ENCODE data around the gene DTNB.

Gene DTNB

GRCh38 chr2:25492726-25493125, 180.7 kb downstream of the DTNB start:
- no peak for DNase-seq

- no peak for DNase-seq
Observed at GRCh38 chr2:25491966-25492532, 181.3 kb downstream of the DTNB start.

GRCh38 chr2:25491003-25491696, 182.2 kb downstream of the DTNB start:
- DNase-seq, result no peak

GRCh38 chr2:25490217-25490616, 183.2 kb downstream of the DTNB start:
- DNase-seq, result no peak

- DNase-seq, result no peak
Observed at GRCh38 chr2:25489631-25490030, 183.7 kb downstream of the DTNB start.

GRCh38 chr2:25483607-25484266, 189.6 kb downstream of the DTNB start:
- no peak for DNase-seq

- DNase-seq, result no peak
Observed at GRCh38 chr2:25482341-25482740, 191.0 kb downstream of the DTNB start.

- DNase-seq, result no peak
Observed at GRCh38 chr2:25481381-25482300, 191.7 kb downstream of the DTNB start.

- DNase-seq, result no peak
Observed at GRCh38 chr2:25480561-25480960, 192.8 kb downstream of the DTNB start.

- no peak for DNase-seq
Observed at GRCh38 chr2:25479761-25480160, 193.6 kb downstream of the DTNB start.

GRCh38 chr2:25478736-25479135, 194.6 kb downstream of the DTNB start:
- DNase-seq, result no peak

GRCh38 chr2:25473758-25474340, 199.5 kb downstream of the DTNB start:
- no peak for DNase-seq

- DNase-seq, result no peak
Observed at GRCh38 chr2:25473131-25473530, 200.2 kb downstream of the DTNB start.

- no peak for DNase-seq
Observed at GRCh38 chr2:25470806-25471205, 202.6 kb downstream of the DTNB start.

GRCh38 chr2:25467743-25468142, 205.6 kb downstream of the DTNB start:
- DNase-seq, result no peak

- no peak for DNase-seq
Observed at GRCh38 chr2:25462021-25462420, 211.4 kb downstream of the DTNB start.

GRCh38 chr2:25460261-25460905, 213.0 kb downstream of the DTNB start:
- no peak for DNase-seq

- DNase-seq, result no peak
Observed at GRCh38 chr2:25454824-25455611, 218.4 kb downstream of the DTNB start.

- no peak for DNase-seq
Observed at GRCh38 chr2:25453199-25453905, 220.0 kb downstream of the DTNB start.

GRCh38 chr2:25448808-25449207, 224.6 kb downstream of the DTNB start:
- no peak for DNase-seq

GRCh38 chr2:25447018-25447417, 226.4 kb downstream of the DTNB start:
- no peak for DNase-seq
